ENCODE results near the gene STXBP2.

The STXBP2 gene

GRCh38 chr19:7681340-7682174 is 44.6 kb downstream of the STXBP2 start:
- FAIRE-seq = no peak

- FAIRE-seq = no peak
Measured at GRCh38 chr19:7682175-7682855, 45.4 kb downstream of the STXBP2 start.

DNA sequence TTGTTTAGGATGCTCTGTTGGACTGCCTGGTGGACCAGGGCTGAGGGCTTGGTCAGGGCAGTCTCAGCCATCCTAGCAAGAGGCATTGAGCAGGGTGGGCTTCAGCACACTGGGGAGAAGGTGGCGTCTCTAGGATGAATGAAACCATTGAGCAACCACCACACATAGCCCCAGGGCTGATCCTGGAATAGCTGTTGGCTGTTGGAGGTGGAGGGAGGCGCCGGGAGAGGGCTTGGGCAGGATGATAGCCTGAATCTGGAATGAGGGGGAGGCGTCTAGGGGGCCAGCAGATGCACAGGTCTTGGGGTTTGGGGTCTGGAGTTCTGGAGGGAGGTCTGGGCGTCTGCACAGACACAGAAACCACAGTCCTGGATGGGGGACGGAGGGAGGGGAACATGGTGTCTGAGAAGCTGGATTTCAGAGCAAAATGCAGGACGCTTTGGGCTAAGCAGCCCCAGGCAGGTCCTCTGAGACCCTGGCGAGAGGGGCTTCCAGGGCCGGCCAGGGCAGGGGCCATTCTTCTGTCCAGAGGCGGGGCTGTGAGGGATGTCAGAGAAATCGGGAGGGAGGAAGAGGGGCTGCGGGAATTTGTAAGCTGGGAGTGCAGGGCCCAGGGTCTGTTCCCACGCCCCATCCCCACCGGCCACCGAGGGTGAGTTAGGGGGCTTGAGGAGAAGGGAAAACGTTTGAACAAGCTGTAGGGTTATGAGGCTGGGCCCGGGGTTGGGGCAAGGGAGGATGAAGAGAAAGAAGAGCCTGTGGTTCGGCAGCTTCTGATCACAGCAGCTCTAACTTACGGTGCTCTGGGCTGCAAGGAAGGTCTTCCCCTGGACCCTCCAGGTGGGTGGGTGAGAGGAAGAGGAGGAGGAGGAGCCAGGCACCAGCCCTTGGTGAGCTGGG is 48.9 kb downstream of the STXBP2 start:
- FAIRE-seq = no peak

DNA sequence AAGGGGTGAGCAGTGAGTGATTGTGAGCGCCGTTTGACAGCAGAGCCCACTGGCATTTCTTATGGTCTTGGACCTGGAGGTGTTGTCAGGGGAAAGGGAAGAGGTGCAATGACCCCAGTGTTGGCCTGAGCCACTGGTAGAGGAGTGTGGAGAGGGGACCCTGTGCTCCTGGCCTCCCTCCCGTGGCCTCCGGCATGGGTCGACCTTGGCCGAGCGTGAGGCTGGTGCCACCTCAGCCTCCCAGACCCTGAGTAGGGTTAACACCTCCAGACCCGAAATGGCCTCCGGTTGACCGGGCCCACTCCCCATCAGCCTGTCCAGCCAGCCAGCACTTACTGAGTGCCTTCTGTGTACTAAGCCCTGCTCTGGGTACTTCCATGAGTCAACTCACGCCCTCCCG is 50.3 kb downstream of the STXBP2 start:
- no peak for FAIRE-seq

DNA sequence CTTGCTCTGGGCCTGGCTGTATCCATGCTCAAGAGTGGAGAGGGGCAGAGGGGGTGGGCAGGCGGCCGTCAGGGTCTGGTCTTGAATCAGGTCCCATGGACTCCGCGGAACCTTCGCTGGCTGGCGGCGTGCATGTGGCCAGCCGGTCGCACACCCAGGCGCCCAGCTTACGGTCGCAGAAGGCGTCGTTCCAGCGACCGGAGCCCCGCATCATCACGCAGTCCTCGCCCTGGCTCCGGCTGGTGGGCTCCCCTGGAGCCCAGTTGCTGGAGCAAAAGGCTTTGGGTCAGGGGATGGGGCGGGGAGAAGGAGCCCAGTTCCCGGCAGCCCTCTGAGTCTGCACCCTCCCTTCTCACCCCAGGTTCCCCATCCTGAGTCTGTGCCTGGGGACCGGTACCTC is 52.3 kb downstream of the STXBP2 start:
- no peak for FAIRE-seq

GRCh38 chr19:7690779-7691258 is 53.9 kb downstream of the STXBP2 start:
- FAIRE-seq = no peak

GRCh38 chr19:7691497-7691896 is 54.6 kb downstream of the STXBP2 start:
- FAIRE-seq = no peak

DNA sequence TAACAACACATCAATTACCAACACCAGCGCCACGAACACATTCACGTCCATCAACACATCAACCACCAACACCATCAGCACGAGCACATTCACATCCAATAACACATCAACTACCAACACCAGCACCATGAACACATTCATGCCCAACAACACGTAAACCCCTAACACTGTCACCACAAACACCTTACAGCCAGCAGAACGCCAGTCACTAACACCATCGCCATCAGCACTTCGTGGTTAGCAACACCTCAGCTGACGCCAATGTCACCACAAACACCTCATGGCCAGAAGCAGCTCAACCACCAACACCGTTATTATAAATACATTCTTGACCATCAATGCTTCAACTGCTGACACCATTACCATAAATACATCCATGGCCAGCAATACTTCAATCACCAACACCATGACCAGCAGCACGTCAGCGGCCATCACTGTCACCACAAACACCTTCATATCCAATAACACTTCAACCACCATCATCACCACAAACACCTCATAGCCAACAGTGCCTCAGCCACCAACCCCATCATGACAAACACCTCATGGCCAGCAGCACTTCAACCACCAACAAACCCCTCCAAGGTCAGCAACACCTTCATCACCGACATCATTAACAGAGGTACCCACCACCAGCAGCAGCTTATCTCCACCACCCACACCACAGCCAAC is 55.6 kb downstream of the STXBP2 start:
- FAIRE-seq = no peak

DNA sequence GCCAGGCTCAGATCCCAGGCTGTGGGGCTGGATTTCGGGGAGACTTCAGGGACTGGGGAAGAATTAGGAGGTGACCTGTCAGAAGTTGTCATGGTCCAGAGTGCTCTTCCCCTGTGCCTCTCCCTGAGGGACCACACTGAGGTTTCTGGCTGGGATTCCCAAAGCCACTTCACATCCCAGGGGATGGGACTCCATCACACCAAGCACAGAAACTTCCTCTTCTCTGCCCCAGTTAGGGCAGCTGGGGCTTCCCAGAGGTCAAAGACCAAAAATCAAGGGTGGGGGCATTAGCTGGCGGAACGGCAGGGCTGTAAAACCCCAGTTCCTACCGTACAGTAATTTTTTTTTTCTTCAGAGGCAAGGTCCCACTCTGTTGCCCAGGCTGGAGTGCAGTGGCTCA is 57.6 kb downstream of the STXBP2 start:
- FAIRE-seq = no peak

Data from endometrium (tissue), 2 donors.